GM03348 (cell line): ENCODE results near the gene MKRN2.
"Not testable (repeated sequence)": the region's sequence is repeated elsewhere in the genome, so short reads cannot be mapped to it uniquely, and the experiment has no call there.

Source experiments
- DNase-seq: peaks from one replicate; pipeline ENCODE4 v3.0.0; 2012; ENCODE audit warnings: low spot score

Gene MKRN2, protein sequence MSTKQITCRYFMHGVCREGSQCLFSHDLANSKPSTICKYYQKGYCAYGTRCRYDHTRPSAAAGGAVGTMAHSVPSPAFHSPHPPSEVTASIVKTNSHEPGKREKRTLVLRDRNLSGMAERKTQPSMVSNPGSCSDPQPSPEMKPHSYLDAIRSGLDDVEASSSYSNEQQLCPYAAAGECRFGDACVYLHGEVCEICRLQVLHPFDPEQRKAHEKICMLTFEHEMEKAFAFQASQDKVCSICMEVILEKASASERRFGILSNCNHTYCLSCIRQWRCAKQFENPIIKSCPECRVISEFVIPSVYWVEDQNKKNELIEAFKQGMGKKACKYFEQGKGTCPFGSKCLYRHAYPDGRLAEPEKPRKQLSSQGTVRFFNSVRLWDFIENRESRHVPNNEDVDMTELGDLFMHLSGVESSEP

DNA sequence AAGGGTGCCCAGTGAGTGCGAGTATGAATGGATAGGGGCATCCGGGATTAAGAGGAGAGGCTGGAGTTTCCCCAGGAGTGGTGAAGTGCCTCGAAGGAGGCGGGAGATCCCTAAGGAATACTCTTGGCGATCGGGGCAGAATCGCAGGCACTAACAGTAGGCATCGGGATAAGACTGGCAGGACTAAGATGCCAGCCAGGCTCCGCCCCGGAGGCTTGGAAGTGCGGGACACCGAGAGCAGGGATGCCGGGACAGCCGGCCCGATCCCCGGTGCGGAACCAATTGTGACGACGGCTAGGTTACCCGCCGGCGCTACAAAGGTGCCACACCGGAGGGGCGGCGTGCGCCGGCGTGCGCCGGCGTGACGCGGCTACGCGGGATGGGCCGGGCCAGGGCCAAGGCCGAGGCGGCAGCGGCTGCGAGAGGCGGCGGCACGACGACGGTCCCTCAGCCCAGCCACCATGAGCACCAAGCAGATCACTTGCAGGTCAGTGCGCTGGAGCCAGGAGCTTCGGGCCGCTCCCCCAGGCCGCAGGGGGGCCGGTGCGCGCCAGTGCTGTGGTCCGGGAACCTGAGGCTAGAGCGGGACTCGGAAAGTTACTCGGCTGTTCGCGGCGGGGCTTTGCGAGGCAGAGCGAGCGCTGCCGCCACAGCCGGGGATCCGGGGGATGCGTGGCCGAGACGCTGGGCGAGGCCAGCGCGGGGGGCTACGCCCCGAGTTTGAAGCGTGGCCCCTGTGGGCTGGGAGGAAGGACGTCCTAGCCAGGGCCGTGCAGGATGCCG, at the start of gene MKRN2:
Gene MKRN2 (plus strand): TSS at position 398 of the 783 bp plus-strand sequence. CDS start 64 bp downstream, at position 462.
- DNase-seq, result peak; percentile 95

DNA sequence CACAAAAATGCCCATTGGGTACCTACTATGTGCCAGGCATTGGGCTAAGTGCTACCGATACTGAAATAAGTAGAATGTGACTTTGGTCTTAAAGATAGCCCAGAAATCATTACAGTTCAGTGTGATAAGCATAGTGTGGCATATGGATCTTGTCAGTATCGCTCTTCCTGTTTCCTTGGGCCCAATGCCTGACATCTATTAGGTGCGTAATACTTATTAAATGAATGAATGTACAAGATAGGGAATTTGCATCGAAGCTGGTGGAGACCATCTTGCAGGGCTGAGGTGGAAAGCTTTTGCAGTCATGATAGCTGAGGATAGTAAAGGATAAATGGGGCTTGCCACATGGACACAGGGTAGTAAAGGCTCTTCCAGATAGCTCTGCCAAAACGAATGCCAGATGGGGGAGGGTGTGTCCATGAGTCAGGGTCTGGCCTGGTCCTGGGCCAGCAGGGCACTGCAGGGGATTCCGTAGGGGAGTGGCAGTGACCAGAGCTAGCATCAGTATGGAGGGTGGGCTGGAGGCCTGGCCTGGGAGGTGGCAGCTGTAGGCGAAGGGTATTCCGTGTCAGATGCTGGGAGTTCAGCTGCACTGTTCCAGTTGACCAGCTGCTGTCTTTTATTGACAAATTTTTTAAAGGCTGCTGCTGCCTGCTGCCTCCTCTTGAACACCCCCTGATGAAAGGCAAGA, 49.2 kb upstream of the MKRN2 start:
- peak; percentile 60 for DNase-seq

DNA sequence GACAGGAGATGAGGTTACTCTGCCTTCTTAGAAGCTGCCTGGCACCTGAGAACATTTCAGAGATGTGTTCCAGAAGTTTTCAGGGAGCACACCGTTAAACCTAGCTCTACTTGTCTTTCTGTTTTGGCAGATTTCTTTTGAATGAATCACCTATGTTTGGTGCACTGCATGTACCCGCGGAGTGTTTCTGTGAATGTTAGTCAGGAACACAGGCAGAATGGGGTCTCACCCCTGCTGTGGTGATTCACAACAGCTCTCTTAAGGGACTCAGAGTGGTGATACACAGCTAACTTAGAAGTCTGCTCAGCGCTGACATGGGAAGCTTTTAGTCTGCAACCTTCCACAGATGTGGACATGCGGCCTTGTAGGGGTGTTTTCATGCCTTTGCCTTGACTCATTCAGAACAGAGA, 48.6 kb upstream of the MKRN2 start:
- peak; percentile 89 for DNase-seq

DNA sequence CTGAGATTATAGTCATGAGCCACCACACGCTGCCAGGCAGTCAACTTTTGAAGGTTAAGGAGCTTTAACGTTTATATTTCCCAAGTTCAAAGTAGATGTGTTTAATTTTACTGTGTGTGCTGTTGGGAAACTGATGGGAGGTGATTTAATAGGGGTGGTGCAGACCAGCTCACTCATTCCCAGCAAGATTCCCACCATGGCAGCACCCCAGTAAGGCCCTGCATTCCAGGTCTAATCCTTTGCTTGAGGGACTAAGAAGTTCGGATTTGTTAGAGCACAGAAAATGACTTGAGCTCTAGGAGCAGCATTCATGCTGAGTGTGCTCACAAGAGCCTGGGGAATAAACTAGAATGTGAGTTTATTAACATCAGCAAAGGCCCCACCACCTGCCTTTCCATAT, 47.4 kb upstream of the MKRN2 start:
- no peak for DNase-seq

DNA sequence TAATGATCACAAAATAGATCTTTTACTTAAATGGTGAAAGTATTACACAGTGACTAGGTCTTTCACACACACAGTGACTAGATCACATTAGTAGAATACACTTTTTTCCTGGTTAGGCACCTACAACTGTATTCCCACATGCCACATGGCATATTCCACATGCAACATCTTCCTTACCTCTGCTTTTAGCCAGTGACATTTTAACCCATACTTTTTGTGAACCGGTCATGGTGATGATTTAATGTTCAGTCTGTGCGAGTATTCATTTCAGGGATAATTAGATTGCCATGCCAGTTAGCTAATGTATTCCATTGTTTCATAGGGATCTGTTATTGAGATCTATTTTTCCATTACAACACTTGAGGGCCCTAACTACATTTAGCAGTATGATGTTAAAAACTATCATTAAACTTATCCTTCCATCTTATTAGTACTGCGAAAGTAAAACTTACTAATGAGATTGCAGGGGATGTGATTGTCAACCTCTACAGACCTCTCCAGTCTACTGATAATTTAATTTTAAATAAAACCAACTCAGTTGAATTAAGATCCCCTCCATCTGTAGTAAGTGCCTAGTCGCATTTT, 44.3 kb upstream of the MKRN2 start:
- no peak for DNase-seq

DNA sequence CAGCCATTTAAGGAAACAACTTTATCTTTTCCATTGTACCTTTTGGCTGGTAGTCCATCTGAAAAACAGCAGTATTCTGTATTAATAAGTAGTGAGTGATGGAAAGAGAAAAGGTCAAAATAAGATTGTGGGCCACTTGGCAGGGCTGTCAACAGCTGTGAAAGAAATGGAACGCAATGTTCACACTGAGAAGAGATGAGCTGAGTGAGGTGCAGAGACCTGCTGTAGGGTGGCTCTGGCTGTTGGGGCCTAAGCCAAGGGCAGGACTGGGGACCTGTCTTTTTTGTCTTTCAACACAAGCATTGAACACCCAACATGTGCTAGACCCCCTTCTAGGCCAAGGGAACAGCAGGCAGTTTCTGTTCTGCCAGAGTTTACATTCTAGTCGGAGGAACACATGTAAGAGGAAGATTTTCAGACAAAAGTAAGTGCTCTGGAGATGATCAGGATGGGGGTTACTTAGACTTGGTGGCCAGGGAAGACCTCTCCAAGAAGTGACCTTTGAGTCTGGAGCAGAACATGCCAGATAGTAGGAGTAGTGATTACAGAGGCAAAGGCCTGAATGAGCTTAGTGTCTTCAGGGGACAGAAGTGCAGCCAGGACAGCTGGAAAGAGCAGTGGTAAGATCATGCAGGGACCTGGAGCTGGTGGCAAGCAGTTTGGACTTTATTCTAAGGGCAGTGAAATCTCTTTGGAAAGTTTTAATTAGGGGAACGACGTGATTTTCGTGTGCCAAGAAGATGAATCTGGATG, 43.0 kb upstream of the MKRN2 start:
- DNase-seq, result no peak

DNA sequence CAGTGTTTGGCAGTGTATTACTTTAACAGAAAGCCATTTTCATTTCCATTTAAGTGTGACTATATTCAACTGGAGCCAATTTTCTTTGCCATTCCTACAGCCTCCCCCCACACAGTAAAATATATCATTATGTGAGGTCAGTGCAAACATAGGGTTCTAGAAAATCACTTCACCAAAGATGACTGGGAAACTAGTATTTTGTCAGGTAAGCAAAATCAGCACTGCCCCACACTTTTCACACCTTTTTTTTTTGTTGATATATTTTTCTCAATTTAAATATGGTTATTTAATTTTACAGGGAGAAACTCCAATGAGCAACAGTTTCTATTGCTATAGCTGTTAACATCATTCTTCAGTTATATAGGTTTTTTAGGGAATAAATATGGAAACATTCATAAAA, 41.3 kb upstream of the MKRN2 start:
- no peak for DNase-seq

DNA sequence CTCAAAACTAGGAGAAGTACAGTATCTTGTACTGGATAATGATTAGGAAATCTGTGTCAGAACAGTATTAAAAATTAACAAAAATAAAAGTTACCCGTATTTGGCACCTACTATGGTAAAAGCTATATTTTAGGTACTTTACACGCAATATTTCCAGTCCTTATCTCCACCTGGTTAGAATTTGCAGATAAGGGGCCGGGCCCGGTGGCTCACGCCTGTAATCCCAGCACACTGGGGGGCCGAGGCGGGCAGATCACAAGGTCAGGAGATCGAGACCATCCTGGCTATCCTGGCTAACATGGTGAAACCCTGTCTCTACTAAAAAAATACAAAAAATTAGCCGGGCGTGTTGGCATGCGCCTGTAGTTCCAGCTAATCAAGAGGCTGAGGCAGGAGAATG, 40.0 kb upstream of the MKRN2 start:
- DNase-seq, result no peak

DNA sequence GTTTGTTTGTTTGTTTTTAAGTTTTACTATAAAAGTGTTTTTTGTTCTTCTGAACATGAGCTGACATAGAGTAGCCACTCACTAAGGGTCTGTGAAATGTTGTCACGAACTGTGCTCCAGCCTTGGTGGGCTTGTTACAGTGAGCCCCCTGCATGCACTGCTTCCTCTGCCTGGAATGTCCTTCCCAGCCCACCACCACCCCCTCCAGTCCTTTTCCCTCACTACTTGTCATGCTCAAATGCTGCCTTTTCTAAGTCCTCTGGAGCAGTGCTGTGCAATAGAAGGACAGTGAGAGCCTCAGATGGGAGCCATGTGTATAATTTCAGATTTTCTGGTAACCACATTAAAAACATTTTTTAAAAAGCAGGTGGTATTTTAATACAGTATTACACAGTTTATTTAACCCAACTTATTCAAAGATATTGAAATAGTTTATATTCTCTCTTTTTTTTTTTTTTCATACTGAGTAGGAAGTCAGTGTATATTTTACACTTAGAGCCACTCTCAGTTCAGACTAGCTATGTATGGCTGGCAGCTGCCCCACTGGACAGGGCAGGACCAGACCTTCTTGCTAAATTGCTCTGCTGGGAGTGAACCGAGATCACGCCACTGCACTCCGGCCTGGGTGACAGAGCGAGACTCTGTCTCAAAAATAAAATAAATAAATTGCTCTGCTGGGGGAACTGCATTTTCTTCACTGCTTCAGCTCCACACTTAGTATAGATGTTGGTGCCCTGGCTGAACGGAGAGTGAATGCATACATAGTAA, 38.4 kb upstream of the MKRN2 start:
- no peak for DNase-seq

DNA sequence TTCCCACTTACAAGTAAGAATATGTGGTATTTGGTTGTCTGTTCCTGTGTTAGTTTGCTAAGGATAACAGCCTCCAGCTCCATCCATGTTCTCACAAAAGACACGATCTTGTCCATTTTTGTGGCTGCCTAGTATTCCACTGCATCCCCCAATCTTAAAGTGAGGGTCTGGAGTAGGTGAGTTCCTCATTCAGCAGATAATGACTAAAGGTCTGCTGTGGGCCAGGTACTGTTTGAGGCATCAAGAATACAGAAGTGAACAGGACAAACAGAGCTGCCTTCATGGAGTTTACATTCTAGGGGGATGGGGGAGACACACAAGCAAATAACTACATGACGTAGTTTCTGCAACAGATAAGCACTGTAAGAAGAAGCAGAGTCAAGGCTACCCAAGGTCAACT, 35.9 kb upstream of the MKRN2 start:
- no peak for DNase-seq

DNA sequence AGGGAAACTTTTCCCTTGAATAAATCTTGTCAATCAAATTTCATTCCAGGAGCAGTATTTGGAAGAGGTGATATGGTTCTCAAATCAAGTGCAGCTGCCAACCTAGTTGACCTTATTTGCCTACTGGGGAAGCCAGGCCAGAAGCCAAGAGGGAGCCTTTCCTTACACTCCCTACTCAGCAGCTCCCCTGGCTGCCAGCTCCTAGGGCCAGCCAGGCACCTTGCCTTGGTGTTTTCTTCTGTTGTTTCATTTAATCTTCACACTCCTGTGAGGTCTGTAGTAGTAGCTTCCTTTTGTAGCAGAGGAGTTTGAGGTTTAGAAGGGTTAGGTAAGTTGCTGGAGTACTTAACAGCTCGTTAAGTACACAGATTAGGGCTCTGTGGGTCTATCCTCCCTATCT, 34.2 kb upstream of the MKRN2 start:
- DNase-seq, result no peak

DNA sequence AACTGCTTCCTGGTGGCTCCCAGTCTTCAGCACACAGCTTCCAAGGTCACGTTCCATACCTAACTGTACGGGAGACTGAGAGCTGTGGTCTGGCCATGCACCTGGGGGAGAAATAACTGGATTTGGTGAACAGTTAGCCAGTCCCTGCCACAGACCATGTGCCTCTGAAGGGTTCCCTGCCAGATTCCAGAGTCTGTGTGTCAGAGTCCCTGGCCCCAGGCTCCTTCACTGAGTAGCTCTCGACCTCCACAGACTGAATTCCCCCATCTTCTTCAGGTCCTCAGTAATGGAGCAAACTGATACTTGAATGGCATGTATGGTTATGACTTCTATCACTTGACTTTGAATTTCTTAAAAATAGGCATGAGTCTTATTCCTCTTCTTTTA, 29.1 kb upstream of the MKRN2 start:
- no peak for DNase-seq

DNA sequence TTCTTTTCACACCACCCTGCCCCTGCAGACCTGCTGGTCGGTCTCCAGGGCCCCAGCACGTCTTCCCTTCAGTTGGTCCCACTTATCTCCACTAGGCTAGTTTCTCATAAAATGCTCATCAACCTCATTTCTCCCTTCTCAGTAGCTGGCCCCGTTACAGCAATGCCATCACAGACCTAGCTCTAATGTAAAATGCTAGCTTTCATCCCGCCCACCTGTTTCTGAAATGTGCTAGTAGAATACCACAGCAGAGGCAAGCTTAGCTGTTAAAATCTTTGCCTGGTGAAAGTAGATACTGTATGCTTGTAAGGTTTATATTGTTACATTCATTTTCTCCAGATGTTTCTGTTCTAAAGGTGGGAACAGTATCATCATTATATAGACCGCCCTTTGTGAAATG, 24.7 kb upstream of the MKRN2 start:
- DNase-seq, result no peak

DNA sequence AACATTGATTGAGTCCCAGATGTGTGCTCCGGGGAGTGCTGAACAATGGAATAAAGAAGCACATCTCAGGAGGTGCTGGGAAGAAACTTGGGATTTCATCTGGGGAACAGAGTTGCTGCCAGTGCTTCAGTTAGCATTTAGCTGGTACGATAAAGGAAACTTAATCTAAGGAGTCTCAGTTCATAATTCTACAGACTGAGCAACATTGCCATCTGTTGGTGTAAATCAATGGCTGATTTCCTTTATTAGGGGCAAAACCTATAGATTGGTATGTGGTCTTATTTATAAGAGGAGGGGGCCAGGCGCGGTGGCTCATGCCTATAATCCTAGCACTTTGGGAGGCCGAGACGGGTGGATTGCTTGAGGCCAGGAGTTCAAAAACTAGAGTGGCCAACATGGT, 20.5 kb upstream of the MKRN2 start:
- DNase-seq, result no peak

DNA sequence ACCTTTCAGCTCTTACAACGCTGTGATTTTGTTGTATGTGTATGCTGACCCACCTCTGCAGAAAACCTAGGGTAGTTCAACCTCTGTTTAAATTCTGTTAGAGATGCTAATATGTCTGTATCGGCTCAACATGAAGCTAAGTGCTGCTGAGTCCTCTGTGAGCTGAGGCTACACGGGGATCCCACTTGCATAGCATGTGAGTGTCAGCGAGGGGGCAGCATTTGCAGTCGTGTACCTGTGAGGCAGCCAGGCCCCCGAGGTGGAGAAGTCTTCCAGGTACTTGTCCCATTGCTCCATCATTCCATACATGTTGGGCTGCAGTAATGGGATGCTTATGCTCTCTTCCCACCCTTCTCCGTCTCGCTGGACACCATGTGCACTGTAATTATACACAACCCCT, 15.3 kb upstream of the MKRN2 start:
- no peak for DNase-seq

DNA sequence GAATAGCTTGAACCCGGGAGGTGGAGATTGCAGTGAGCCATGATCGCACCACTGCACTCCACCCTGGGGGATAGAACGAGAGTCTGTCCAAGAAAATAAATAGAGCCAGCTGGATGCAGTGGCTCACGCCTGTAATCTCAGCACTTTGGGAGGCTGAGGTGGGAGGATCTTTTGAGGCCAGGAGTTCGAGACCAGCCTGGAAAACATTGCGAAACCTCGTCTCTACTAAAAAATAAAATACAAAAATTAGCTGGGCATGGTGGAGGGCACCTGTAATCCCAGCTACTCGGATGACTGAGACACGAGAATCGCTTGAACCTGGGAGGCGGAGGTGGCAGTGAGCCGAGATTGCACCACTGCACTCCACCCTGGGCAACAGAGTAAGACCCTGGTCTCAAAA, 13.4 kb upstream of the MKRN2 start:
- DNase-seq, result not testable (repeated sequence)

DNA sequence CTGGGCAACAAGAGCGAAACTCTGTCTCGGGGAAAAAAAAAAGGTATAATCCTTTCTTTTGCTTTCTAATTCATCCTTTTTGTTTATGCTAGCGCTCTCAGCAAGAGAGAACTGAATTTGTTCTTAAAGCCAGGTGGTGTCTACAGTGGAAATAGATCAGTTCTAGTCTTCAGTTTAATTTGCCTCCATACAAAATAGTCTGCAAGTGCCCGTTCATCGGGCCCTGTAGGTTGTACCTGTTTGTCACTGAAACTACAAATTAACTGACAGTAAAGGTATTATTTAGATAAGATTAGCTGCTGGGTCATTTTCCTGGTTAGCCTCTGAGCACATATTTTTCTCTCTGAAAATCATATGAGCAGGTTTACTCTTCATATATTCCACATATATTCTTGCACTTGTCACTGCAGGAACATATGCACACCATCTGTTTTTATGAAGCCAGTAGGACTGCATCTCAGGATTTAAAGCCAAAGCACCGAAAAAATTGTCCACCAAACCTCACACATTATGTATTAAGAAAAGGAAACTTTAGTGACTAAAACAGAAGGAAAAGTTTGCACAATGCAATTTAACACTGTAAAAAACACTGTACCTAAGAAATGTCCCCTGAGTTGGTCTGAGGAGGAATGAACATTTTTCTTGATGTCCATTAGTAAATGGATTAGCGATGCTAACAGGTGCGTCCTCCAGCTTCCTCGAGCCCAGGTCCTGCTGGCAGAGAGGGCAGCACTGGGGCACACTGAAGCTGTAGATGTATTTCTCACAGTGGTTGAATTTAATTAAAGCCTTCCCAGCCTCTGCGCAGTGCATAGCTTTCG, 12.0 kb upstream of the MKRN2 start:
- DNase-seq, result no peak

DNA sequence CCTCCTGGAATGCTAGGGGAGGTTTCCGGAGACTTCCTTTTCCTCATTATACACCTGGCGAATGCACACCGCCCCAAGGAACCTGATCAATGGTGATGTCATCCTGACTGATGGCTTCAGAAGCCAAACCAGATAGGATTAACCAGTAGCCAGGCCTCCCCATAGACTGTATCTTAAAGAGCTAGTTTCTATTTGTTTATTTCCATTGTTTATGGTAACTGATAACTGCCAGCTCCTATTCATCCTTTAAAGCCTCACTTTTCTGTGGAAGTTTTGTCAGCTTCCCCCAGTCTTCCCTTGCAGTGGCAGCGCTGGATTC, 11.5 kb upstream of the MKRN2 start, which contains the start of gene MKRN2OS:
Gene MKRN2OS (minus strand): TSS at position 27 of the 319 bp plus-strand sequence. CDS start 35 bp downstream, outside the sequence.
- DNase-seq, result no peak

DNA sequence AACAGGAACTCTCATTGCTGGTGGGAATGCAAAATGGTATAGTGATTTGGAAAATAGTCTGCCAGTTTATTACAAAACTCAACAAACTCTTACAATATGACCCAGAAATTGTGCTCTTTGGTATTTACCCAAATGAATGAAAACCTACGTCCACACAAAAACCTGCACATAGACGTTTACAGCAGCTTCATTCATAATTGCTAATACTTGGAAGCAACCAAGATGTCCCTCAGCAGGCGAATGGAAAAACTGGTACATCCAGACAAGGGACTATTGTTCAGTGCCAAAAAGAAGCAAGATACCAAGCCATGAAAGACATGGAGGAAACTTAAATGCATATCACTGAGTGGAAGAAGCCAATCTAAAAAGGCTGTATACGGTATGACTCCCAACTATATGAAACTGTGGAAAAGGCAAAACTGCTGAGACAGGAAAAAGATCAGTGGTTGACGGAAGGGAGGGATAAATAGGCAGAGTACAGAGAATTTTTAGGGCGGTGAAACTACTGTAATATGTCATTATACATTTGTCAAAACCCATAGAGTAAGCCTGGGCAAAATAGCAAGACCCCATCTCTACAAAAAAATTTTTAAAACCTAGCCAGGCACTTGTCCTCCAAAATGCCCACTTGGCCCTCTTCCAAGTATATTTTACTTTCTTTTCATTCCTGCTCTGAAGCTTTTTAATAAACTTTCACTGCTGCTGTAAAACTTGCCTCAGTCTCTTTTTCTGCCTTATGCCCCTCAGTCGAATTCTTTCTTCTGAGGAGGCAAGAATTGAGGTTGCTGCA, 6.7 kb upstream of the MKRN2 start:
- no peak for DNase-seq
